SJCRH30 (cell line): Measurements from ENCODE around the gene IFNL2. TPM values are rescaled to one million over a fixed set of nuclear protein-coding genes. Genes with fewer than 3 reads are reported as not detected.
A peak's percentile ranks its signal among the peaks of the same experiment; 100 is the strongest.
"Not testable (repeated sequence)": the region's sequence is repeated elsewhere in the genome, so short reads cannot be mapped to it uniquely, and the experiment has no call there.

Experiments
- DNase-seq, 2 experiments: peaks; one replicate each; pipeline ENCODE4 v3.0.0-alpha.2; 2015 to 2020
- H3K27ac ChIP-seq: fragments of 250-450 bp; sonication (Bioruptor Pico); 2 replicates; pipeline ENCODE4 v1.5.1; 2020; ENCODE audit warnings: mild to moderate bottlenecking, moderate library complexity
- H3K27me3 ChIP-seq: fragments of 250-450 bp; sonication (Bioruptor Pico); 2 replicates; pipeline ENCODE4 v1.5.1; 2020; ENCODE audit warnings: mild to moderate bottlenecking, moderate library complexity
- H3K36me3 ChIP-seq: fragments of 250-450 bp; sonication (Bioruptor Pico); 2 replicates; pipeline ENCODE4 v1.5.1; 2020; ENCODE audit warnings: mild to moderate bottlenecking, moderate library complexity
- H3K4me1 ChIP-seq: fragments of 250-450 bp; sonication (Bioruptor Pico); 2 replicates; pipeline ENCODE4 v1.5.1; 2020; ENCODE audit warnings: mild to moderate bottlenecking, moderate library complexity
- H3K4me3 ChIP-seq: fragments of 250-450 bp; sonication (Bioruptor Pico); 2 replicates; pipeline ENCODE4 v1.5.1; 2020; ENCODE audit warnings: mild to moderate bottlenecking, moderate library complexity
- H3K9me3 ChIP-seq: fragments of 250-450 bp; sonication (Bioruptor Pico); replicated peaks from 2 replicates; pipeline ENCODE4 v1.5.1; 2020; ENCODE audit warnings: mild to moderate bottlenecking, moderate library complexity
- total RNA-seq: library from RNA; depleted of rRNA; stranded (reverse); fragments of >200 nt; shearing (Covaris generic); gene quantifications from 2 replicates; pipeline ENCODE4 v1.2.3, GENCODE V29; 2014; rRNA removed

The IFNL2 gene
- total RNA-seq, result not detected in 2 replicates

DNA sequence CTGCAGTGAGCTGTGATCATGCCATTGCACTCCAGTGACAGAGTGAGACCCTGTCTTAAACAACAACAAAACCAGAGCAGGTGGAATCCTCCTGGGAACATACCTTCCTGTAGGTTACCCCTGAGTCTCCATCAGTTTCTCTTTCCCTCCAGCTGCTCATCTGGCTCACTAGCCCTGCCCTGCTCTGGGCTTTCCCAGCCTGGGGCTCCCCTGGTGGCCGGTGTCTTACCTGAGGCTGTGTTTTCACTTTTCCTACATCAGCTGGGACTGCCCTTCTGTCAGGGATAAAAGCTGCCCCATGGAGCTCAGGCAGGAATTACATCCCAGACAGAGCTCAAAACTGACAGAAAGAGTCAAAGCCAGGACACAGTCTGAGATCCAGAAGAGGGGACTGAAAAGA lies at the start of gene IFNL2:
IFNL2 (plus strand) TSS at position 312 of the 400 bp plus-strand sequence. CDS start 173 bp downstream, outside the sequence.
- DNase-seq, H3K9me3 ChIP-seq, H3K27ac ChIP-seq, H3K4me1 ChIP-seq, H3K36me3 ChIP-seq, H3K27me3 ChIP-seq, H3K4me3 ChIP-seq: not testable (repeated sequence)

DNA sequence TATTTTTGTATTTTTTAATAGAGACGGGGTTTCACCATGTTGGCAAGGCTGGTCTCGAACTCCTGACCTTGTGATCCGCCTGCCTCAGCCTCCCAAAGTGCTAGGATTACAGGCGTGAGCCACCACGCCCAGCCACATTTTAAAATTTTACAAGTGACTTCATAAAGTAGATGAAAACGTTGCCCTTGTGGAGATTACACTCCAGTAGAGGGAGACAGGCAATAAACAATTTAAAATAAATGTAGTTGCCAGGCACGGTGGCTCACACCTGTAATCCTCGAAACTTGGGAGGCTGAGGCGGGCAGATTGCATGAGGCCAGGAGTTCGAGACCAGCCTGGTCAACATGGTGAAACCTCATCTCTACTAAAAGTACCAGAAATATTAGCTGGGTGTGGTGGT lies 49.1 kb upstream of the IFNL2 start:
- not testable (repeated sequence) for H3K4me3 ChIP-seq, DNase-seq, H3K27ac ChIP-seq, H3K27me3 ChIP-seq, H3K4me1 ChIP-seq, H3K36me3 ChIP-seq, H3K9me3 ChIP-seq

DNA sequence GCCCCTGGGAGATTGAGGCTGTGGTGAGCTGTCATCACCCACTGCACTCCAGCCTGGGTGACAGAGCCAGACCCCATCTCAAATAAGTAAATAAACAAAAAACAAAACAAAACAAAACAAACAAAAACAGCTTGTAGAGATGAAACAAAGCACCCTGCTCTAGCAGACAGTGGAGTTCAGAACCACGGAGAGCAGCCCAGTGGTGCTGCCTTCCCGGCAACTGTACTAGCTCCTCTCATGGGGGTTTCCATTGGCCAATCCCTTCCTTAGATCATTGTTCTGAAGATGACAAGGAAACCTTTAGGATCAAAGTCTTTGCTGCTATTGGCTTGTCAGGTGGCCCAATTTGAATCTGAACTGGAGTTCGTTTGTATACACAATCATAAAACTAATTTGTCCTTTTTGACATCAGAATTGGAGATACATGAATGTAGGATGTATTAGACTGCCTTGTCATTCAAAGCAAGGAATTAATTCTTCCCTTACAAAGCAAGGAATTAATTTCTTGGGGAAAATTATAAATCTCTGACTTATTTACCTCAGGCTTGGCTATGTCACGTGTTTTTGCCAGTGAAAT lies 44.4 kb upstream of the IFNL2 start:
- H3K4me3 ChIP-seq, result no peak overlapping the region
- H3K36me3 ChIP-seq, result no peaks in the 10 kb centered on the region
- H3K27ac ChIP-seq, result no peak overlapping the region
- DNase-seq, result peak; percentile 34 to 54
- no peaks in the 10 kb centered on the region for H3K9me3 ChIP-seq
- no peaks in the 10 kb centered on the region for H3K4me1 ChIP-seq
- no peaks in the 10 kb centered on the region for H3K27me3 ChIP-seq

DNA sequence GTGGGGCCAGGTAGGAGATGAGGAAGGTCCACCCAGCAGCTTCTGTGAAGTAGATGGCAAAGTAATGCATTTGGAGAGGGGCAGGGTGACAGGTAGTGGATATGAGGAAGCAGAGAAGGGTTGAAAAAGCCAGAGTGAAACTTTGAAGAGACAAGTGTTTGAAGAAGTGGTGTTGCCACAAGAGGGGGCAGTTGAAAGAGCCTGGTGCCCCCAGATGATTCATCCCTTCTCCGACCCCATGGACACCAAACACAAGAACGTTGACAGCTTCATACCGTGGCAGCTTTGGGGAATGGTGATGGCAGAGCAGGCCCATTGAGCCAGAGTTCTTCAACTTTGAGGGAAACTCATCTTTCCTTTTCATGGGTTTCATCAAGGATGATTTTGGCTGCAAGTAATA lies 43.3 kb upstream of the IFNL2 start:
- Histone ChIP-seq H3K27me3 (no peaks in the 10 kb centered on the region), H3K4me1 (no peaks in the 10 kb centered on the region), H3K9me3 (no peaks in the 10 kb centered on the region), H3K4me3 (no peak overlapping the region), H3K27ac (no peak overlapping the region), H3K36me3 (no peaks in the 10 kb centered on the region)
- DNase-seq, result no peak

DNA sequence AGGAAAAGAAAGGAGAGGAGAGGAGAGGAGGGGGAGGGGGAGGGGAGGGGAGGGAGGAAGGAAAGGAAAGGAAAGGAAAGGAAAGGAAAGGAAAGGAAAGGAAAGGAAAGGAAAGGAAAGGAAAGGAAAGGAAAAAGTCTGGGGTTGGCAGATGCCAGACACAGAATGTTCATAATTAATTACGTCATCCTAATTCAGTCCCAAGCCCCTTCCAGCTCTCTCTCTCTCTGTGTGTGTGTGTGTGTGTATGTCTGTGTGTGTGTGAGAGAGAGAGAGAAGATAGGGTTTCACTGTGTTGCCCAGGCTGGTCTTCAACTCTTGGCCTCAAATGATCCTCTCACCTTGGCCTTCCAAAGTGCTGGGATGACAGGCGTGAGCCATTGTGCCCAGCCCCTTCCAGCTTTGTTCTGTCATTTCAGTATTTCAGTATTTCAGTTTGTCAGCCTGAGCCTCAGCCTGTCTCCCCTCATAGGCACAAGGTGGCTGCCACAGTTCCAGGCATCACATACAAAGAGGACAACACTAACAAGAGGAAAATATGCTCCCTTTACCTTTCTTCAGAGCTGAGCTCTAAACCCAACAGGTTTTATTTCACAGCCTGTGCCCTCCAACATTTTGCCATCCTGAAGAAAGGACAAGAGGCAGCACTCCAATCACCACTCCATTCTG lies 38.0 kb upstream of the IFNL2 start:
- Histone ChIP-seq H3K36me3 (no peaks in the 10 kb centered on the region), H3K27me3 (no peaks in the 10 kb centered on the region; the same call in 1 of the 2 replicates), H3K4me3 (no peak overlapping the region), H3K9me3 (no peaks in the 10 kb centered on the region), H3K27ac (no peak overlapping the region), H3K4me1 (no peaks in the 10 kb centered on the region)
- no peak for DNase-seq

DNA sequence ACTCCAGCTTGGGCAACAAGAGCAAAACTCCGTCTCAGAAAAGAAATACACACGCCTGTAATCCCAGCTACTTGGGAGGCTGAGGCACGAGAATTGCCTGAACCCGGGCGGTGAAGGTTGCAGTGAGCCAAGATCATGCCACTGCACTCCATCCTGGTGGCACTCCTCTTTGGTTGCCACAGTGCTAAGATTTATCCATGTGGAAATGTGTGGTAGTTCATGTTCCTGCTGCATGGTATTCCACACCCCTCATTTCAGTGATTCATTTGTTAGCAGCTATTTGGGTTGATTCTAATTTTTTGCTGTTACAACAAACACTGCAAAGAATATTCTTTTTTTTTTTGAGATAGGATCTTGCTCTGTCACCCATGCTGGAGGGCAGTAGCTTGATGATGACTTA lies 35.5 kb upstream of the IFNL2 start:
- Histone ChIP-seq H3K4me1 (no peaks in the 10 kb centered on the region), H3K27ac (no peak overlapping the region), H3K27me3 (no peaks in the 10 kb centered on the region; the same call in 1 of the 2 replicates), H3K4me3 (no peak overlapping the region), H3K9me3 (no peaks in the 10 kb centered on the region), H3K36me3 (no peaks in the 10 kb centered on the region)
- no peak for DNase-seq

DNA sequence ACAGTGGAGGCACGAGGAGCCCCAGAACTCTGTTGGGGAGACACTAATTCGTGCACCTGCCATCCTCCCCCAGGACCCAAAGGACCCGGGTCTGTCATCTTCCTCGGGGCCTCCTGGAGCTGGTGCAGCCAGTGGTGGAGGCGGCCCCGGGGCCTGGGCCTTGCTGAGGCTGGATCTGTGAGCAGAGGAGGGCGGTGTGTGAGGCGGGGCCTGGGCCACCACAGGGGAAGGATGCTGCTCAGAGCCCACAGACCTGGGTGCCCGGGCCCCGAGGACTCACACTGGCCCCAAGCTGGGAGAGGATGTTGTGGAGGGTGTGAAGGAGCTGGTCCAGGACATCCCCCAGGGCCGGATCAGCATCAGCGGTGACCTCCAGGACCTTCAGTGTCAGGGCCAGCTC lies 31.7 kb upstream of the IFNL2 start:
- Histone ChIP-seq H3K4me1 (no peaks in the 10 kb centered on the region), H3K4me3 (no peak overlapping the region), H3K27me3 (no peaks in the 10 kb centered on the region; the same call in 1 of the 2 replicates), H3K9me3 (no peaks in the 10 kb centered on the region), H3K27ac (no peak overlapping the region), H3K36me3 (no peaks in the 10 kb centered on the region)
- no peak for DNase-seq

DNA sequence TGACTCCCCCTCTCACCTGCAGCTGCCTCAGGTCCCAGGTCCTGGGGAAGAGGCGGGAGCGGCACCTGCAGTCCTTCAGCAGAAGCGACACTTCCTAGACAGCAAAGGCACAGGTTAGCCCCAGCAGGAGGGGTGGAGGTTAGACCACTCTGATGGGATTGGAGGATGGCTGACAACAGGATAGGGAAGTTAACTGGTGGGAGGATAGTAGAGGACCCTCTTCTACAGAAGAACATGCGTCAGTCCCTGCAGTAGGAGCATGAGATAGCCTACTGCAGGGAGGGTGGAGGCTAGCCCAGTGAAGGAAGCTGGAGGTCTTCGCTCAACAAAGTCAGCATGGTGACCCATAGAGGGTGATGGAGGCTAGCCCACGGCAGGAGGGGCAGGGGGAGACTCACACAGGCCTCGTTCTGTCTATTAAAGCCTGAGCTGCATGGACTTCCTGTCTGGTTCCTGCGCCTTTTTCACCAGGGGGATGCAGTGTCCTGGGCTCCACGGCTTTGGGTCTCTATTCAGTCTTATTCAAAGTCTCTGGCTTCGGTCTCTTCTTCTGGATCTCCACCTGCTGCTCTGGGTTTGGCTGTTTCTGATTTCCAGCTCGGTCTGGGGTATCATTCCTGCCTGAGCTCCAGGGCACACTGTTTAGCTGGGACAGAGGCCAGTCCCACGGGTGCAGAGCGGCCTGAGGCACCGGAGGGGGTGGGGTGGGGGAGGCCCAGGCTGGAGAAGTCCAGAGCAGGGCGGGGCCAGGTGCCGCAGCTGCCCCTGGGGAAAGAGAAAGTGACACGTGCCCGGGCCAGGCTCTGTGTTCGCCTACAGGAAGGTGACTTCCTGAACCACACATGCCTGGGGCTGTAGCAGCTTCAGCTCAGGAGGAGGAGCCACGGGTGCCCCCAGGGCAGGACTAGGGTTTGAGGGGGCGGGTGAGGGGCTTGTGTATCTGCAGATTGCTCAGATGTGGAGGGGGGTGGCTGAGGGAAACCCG lies 30.7 kb upstream of the IFNL2 start:
- Histone ChIP-seq H3K27ac (no peak overlapping the region), H3K27me3 (no peaks in the 10 kb centered on the region; the same call in 1 of the 2 replicates), H3K4me3 (no peak overlapping the region), H3K9me3 (no peaks in the 10 kb centered on the region), H3K4me1 (no peaks in the 10 kb centered on the region), H3K36me3 (no peaks in the 10 kb centered on the region)
- DNase-seq, result peak; percentile 48 to 49

DNA sequence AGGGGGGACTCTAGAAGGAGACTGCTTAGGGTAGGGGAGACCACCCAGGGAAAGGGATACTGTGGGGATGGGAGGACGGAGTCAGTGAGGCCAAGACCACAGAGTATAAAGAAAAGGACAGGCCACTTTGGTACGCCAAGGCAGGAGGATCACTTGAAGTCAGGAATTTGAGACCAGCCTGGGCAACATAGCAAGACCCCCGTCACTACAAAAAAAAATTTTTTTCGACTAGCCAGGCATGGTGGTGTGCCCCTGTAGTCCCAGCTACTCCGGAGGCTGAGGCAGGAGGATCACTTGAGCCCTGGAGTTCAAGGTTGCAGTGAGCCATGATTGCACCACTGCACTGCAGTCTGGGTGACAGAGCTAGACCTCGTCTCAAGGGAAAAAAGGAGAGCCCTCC lies 30.0 kb upstream of the IFNL2 start:
- H3K9me3 ChIP-seq, result no peaks in the 10 kb centered on the region

DNA sequence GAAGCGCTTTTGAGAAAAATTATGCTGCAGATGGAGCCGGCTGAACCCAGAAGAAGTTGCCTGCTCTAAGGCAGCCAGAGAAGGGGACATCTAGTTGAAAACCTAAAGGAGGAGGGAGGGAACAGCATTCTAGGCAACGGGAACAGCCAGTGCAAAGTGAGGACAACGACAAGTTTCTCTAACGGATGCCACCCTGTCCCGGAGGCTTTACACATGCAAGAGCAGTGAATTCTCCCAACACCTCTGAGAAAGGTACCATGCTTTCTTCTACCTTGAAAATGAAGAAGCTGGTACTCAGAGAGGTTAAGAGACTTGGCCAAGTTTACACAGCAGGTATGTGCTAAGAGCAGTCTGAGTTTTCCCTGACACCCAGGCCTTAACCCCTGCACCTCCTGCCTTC lies 29.3 kb upstream of the IFNL2 start:
- Histone ChIP-seq H3K36me3 (no peaks in the 10 kb centered on the region), H3K27me3 (no peaks in the 10 kb centered on the region; the same call in 1 of the 2 replicates), H3K4me3 (no peak overlapping the region), H3K27ac (no peak overlapping the region), H3K9me3 (no peaks in the 10 kb centered on the region), H3K4me1 (no peaks in the 10 kb centered on the region)
- no peak for DNase-seq

More for the DNA sequence above, 30.0 kb upstream of the IFNL2 start:
- H3K4me1 ChIP-seq, result no peaks in the 10 kb centered on the region
- H3K4me3 ChIP-seq, result no peak overlapping the region
- no peak for DNase-seq
- no peaks in the 10 kb centered on the region; the same call in 1 of the 2 replicates for H3K27me3 ChIP-seq
- H3K36me3 ChIP-seq, result no peaks in the 10 kb centered on the region
- H3K27ac ChIP-seq, result no peak overlapping the region

DNA sequence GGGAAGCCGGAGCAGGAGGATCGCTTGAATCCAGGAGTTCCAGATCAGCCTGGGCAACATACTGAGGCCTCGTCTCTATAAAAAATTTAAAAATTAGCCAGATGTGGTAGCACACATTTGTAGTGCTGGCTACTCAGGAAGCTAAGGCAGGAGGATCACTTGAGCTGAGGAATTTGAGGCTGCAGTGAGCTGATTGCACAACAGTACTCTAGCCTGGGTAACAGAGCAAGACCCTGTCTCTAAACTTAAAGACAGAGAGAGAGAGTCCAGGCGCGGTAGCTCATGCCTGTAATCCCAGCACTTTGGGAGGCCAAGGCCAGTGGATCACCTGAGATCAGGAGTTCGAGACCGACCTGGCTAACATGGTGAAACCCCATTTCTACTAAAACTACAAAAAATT lies 27.8 kb upstream of the IFNL2 start:
- Histone ChIP-seq H3K9me3 (no peaks in the 10 kb centered on the region), H3K27ac (no peak overlapping the region)

DNA sequence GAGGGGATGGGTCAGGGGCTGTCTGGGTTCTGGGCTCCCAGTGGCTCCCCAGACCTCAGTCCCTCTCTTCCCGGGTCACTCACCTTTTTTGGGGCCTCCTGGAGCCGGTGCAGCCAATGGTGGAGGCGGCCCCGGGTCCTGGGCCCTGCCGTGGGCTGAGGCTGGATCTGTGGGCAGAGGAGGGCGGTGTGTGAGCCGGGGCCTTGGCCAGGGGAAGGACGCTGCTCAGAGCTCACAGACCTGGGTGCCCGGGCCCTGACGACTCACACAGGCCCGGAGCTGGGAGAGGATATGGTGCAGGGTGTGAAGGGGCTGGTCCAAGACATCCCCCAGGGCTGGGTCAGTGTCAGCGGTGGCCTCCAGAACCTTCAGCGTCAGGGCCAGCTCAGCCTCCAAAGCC lies 24.5 kb upstream of the IFNL2 start:
- not testable (repeated sequence) for H3K9me3 ChIP-seq, H3K27me3 ChIP-seq, H3K36me3 ChIP-seq, H3K4me3 ChIP-seq, H3K27ac ChIP-seq, H3K4me1 ChIP-seq, DNase-seq

More for the DNA sequence above, 27.8 kb upstream of the IFNL2 start:
- H3K27me3 ChIP-seq, result no peaks in the 10 kb centered on the region; the same call in 1 of the 2 replicates
- no peak for DNase-seq
- H3K36me3 ChIP-seq, result no peaks in the 10 kb centered on the region
- no peak overlapping the region for H3K4me3 ChIP-seq
- no peaks in the 10 kb centered on the region for H3K4me1 ChIP-seq

DNA sequence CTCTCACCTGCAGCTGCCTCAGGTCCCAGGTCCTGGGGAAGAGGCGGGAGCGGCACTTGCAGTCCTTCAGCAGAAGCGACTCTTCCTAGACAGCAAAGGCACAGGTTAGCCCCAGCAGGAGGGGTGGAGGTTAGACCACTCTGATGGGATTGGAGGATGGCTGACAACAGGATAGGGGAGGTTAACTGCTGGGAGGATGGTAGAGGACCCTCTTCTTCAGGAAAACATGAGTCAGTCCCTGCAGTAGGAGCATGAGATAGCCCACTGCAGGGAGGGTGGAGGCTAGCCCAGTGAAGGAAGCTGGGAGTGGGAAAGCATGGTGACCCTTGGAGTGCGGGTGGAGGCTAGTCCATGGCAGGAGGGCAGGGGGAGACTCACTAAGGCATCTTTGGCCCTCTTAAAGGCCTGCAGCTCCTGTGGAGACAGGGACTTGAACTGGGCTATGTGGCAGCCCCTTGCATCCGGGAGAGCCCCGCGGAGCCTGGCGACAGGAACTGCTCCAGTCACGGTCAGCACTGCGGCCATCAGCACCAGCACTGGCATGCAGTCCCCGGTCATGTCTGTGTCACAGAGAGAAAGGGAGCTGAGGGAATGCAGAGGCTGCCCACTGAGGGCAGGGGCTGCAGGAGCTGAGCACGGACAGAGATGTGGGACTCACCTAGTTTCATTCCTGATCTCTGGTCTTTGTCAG lies 23.6 kb upstream of the IFNL2 start, which contains the start of gene IFNL3:
IFNL3 (minus strand) TSS at position 597 of the 691 bp plus-strand sequence; CDS start at position 558, 39 bp downstream.
- not testable (repeated sequence) for H3K9me3 ChIP-seq, H3K27me3 ChIP-seq, H3K27ac ChIP-seq, DNase-seq, H3K4me3 ChIP-seq, H3K36me3 ChIP-seq, H3K4me1 ChIP-seq

DNA sequence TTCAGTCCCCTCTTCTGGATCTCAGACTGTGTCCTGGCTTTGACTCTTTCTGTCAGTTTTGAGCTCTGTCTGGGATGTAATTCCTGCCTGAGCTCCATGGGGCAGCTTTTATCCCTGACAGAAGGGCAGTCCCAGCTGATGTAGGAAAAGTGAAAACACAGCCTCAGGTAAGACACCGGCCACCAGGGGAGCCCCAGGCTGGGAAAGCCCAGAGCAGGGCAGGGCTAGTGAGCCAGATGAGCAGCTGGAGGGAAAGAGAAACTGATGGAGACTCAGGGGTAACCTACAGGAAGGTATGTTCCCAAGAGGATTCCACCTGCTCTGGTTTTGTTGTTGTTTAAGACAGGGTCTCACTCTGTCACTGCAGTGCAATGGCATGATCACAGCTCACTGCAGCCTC lies 23.0 kb upstream of the IFNL2 start:
- DNase-seq, H3K4me3 ChIP-seq, H3K36me3 ChIP-seq, H3K4me1 ChIP-seq, H3K27ac ChIP-seq, H3K27me3 ChIP-seq, H3K9me3 ChIP-seq: not testable (repeated sequence)
